RCC 7860 (cell line): ENCODE results near the gene TRABD2B.

ENCODE experiments used
- DNase-seq: peaks from one replicate; pipeline ENCODE4 v3.0.0-alpha.2; 2015; ENCODE audit warnings: low spot score
- FAIRE-seq: peaks from 2 replicates; lab custom pipeline; 2012; peaks lifted over from hg19 to GRCh38; lab: Jason Lieb, UNC

TRABD2B gene

GRCh38 chr1:47856996-47857395, 140.2 kb downstream of the TRABD2B start:
- FAIRE-seq, result no peak
- DNase-seq, result no peak

GRCh38 chr1:47855230-47855629, 142.0 kb downstream of the TRABD2B start:
- FAIRE-seq (no peak), DNase-seq (no peak)

- FAIRE-seq, result no peak
- no peak for DNase-seq
These were observed 142.5 kb downstream of the TRABD2B start for GRCh38 chr1:47854552-47855144.

- no peak for DNase-seq
- no peak for FAIRE-seq
These were observed 143.3 kb downstream of the TRABD2B start for GRCh38 chr1:47853852-47854251.

- FAIRE-seq, result no peak
- DNase-seq, result no peak
These were observed 144.1 kb downstream of the TRABD2B start for GRCh38 chr1:47853059-47853458.

- no peak for FAIRE-seq
- no peak for DNase-seq
These were observed 145.0 kb downstream of the TRABD2B start for GRCh38 chr1:47852006-47852718.

- FAIRE-seq (no peak), DNase-seq (no peak)
These were observed 146.7 kb downstream of the TRABD2B start for GRCh38 chr1:47850451-47850850.

- FAIRE-seq (no peak), DNase-seq (no peak)
These were observed 147.5 kb downstream of the TRABD2B start for GRCh38 chr1:47849591-47850261.

GRCh38 chr1:47849005-47849521, 148.1 kb downstream of the TRABD2B start:
- no peak for FAIRE-seq
- no peak for DNase-seq

GRCh38 chr1:47847763-47848162, 149.4 kb downstream of the TRABD2B start:
- DNase-seq (no peak), FAIRE-seq (no peak)

GRCh38 chr1:47844558-47844955, 152.6 kb downstream of the TRABD2B start:
- no peak for DNase-seq
- no peak for FAIRE-seq

GRCh38 chr1:47843781-47844557, 153.2 kb downstream of the TRABD2B start:
- FAIRE-seq (no peak), DNase-seq (no peak)

GRCh38 chr1:47843059-47843458, 154.1 kb downstream of the TRABD2B start:
- DNase-seq, result no peak
- FAIRE-seq, result no peak

GRCh38 chr1:47842228-47842919, 154.8 kb downstream of the TRABD2B start:
- DNase-seq, result no peak
- no peak for FAIRE-seq

GRCh38 chr1:47841356-47841755, 155.8 kb downstream of the TRABD2B start:
- FAIRE-seq (no peak), DNase-seq (no peak)

- FAIRE-seq (no peak), DNase-seq (no peak)
These were observed 156.6 kb downstream of the TRABD2B start for GRCh38 chr1:47840393-47841190.

- no peak for FAIRE-seq
- DNase-seq, result no peak
These were observed 157.8 kb downstream of the TRABD2B start for GRCh38 chr1:47839433-47839760.

- FAIRE-seq (no peak), DNase-seq (no peak)
These were observed 158.4 kb downstream of the TRABD2B start for GRCh38 chr1:47838562-47839432.
